Measurements from ENCODE around the gene CACNA2D3.
A peak's percentile ranks its signal among the peaks of the same experiment; 100 is the strongest.

Gene CACNA2D3

GRCh38 chr3:54843352-54843751, 721.0 kb downstream of the CACNA2D3 start:
- Histone ChIP-seq H2AFZ (ENCODE audit: low read depth, low read length) (no peak overlapping the region), H3K4me3 (ENCODE audit: low read length) (no peak overlapping the region), H3K4me1 (ENCODE audit: insufficient read depth, low read length) (peaks cover 14% of the 10 kb centered on the region), H3K9me3 (ENCODE audit: low read length) (no peaks in the 10 kb centered on the region), H3K36me3 (ENCODE audit: insufficient read depth, low read length) (no peaks in the 10 kb centered on the region), H3K27me3 (ENCODE audit: insufficient read depth, low read length) (no peaks in the 10 kb centered on the region)

- H3K36me3 ChIP-seq (ENCODE audit: insufficient read depth, low read length): no peaks in the 10 kb centered on the region
- H3K4me3 ChIP-seq (ENCODE audit: low read length): no peak overlapping the region
- no peaks in the 10 kb centered on the region for H3K9me3 ChIP-seq (ENCODE audit: low read length)
- no peaks in the 10 kb centered on the region for H3K27me3 ChIP-seq (ENCODE audit: insufficient read depth, low read length)
- no peak overlapping the region for H2AFZ ChIP-seq (ENCODE audit: low read depth, low read length)
- H3K4me1 ChIP-seq (ENCODE audit: insufficient read depth, low read length): peaks cover 14% of the 10 kb centered on the region
These were observed 721.9 kb downstream of the CACNA2D3 start for GRCh38 chr3:54844211-54844610.

- no peaks in the 10 kb centered on the region for H3K27me3 ChIP-seq (ENCODE audit: insufficient read depth, low read length)
- no peaks in the 10 kb centered on the region for H3K9me3 ChIP-seq (ENCODE audit: low read length)
- H2AFZ ChIP-seq (ENCODE audit: low read depth, low read length): no peak overlapping the region
- no peaks in the 10 kb centered on the region for H3K36me3 ChIP-seq (ENCODE audit: insufficient read depth, low read length)
- peaks cover 14% of the 10 kb centered on the region for H3K4me1 ChIP-seq (ENCODE audit: insufficient read depth, low read length)
- H3K4me3 ChIP-seq (ENCODE audit: low read length): no peak overlapping the region
These were observed 722.7 kb downstream of the CACNA2D3 start for GRCh38 chr3:54845011-54845410.

- Histone ChIP-seq H3K9me3 (ENCODE audit: low read length) (no peaks in the 10 kb centered on the region), H3K27me3 (ENCODE audit: insufficient read depth, low read length) (no peaks in the 10 kb centered on the region), H2AFZ (ENCODE audit: low read depth, low read length) (no peak overlapping the region), H3K36me3 (ENCODE audit: insufficient read depth, low read length) (no peaks in the 10 kb centered on the region), H3K4me3 (ENCODE audit: low read length) (no peak overlapping the region), H3K4me1 (ENCODE audit: insufficient read depth, low read length) (peaks cover 14% of the 10 kb centered on the region)
These were observed 723.2 kb downstream of the CACNA2D3 start for GRCh38 chr3:54845551-54845950.

- no peaks in the 10 kb centered on the region for H3K27me3 ChIP-seq (ENCODE audit: insufficient read depth, low read length)
- H3K4me1 ChIP-seq (ENCODE audit: insufficient read depth, low read length): peaks cover 14% of the 10 kb centered on the region
- no peaks in the 10 kb centered on the region for H3K36me3 ChIP-seq (ENCODE audit: insufficient read depth, low read length)
- no peak overlapping the region for H2AFZ ChIP-seq (ENCODE audit: low read depth, low read length)
- no peak overlapping the region for H3K4me3 ChIP-seq (ENCODE audit: low read length)
- H3K9me3 ChIP-seq (ENCODE audit: low read length): no peaks in the 10 kb centered on the region
These were observed 723.8 kb downstream of the CACNA2D3 start for GRCh38 chr3:54846119-54846518.

- no peak overlapping the region for H3K4me3 ChIP-seq (ENCODE audit: low read length)
- no peak overlapping the region for H2AFZ ChIP-seq (ENCODE audit: low read depth, low read length)
- H3K27me3 ChIP-seq (ENCODE audit: insufficient read depth, low read length): peaks cover 2% of the 10 kb centered on the region
- H3K36me3 ChIP-seq (ENCODE audit: insufficient read depth, low read length): no peaks in the 10 kb centered on the region
- H3K9me3 ChIP-seq (ENCODE audit: low read length): no peaks in the 10 kb centered on the region
- peaks cover 14% of the 10 kb centered on the region for H3K4me1 ChIP-seq (ENCODE audit: insufficient read depth, low read length)
These were observed 725.0 kb downstream of the CACNA2D3 start for GRCh38 chr3:54847361-54847760.

GRCh38 chr3:54849360-54849759, 727.0 kb downstream of the CACNA2D3 start:
- no peaks in the 10 kb centered on the region for H3K9me3 ChIP-seq (ENCODE audit: low read length)
- H2AFZ ChIP-seq (ENCODE audit: low read depth, low read length): no peak overlapping the region
- H3K4me1 ChIP-seq (ENCODE audit: insufficient read depth, low read length): peaks cover 17% of the 10 kb centered on the region
- H3K36me3 ChIP-seq (ENCODE audit: insufficient read depth, low read length): no peaks in the 10 kb centered on the region
- peaks cover 3% of the 10 kb centered on the region for H3K27me3 ChIP-seq (ENCODE audit: insufficient read depth, low read length)
- H3K4me3 ChIP-seq (ENCODE audit: low read length): no peak overlapping the region

- Histone ChIP-seq H2AFZ (ENCODE audit: low read depth, low read length) (no peak overlapping the region), H3K9me3 (ENCODE audit: low read length) (no peaks in the 10 kb centered on the region), H3K4me3 (ENCODE audit: low read length) (no peak overlapping the region), H3K36me3 (ENCODE audit: insufficient read depth, low read length) (no peaks in the 10 kb centered on the region), H3K27me3 (ENCODE audit: insufficient read depth, low read length) (peaks cover 3% of the 10 kb centered on the region), H3K4me1 (ENCODE audit: insufficient read depth, low read length) (peaks cover 7% of the 10 kb centered on the region)
These were observed 728.2 kb downstream of the CACNA2D3 start for GRCh38 chr3:54850484-54851018.

GRCh38 chr3:54853573-54854404, 731.4 kb downstream of the CACNA2D3 start:
- H3K4me3 ChIP-seq (ENCODE audit: low read length): no peak overlapping the region
- H3K36me3 ChIP-seq (ENCODE audit: insufficient read depth, low read length): no peaks in the 10 kb centered on the region
- H3K9me3 ChIP-seq (ENCODE audit: low read length): no peaks in the 10 kb centered on the region
- H3K4me1 ChIP-seq (ENCODE audit: insufficient read depth, low read length): peaks cover 3% of the 10 kb centered on the region
- H3K27me3 ChIP-seq (ENCODE audit: insufficient read depth, low read length): peaks cover 3% of the 10 kb centered on the region
- peak overlapping the region; percentile 63 for H2AFZ ChIP-seq (ENCODE audit: low read depth, low read length)

- Histone ChIP-seq H3K4me1 (ENCODE audit: insufficient read depth, low read length) (peaks cover 3% of the 10 kb centered on the region), H3K4me3 (ENCODE audit: low read length) (no peak overlapping the region), H2AFZ (ENCODE audit: low read depth, low read length) (no peak overlapping the region), H3K36me3 (ENCODE audit: insufficient read depth, low read length) (no peaks in the 10 kb centered on the region), H3K9me3 (ENCODE audit: low read length) (no peaks in the 10 kb centered on the region), H3K27me3 (ENCODE audit: insufficient read depth, low read length) (peaks cover 3% of the 10 kb centered on the region)
These were observed 733.9 kb downstream of the CACNA2D3 start for GRCh38 chr3:54856271-54856670.

- H2AFZ ChIP-seq (ENCODE audit: low read depth, low read length): no peak overlapping the region
- H3K4me3 ChIP-seq (ENCODE audit: low read length): no peak overlapping the region
These were observed 735.0 kb downstream of the CACNA2D3 start for GRCh38 chr3:54857343-54857742.

GRCh38 chr3:54858093-54858785, 735.9 kb downstream of the CACNA2D3 start:
- Histone ChIP-seq H2AFZ (ENCODE audit: low read depth, low read length) (no peak overlapping the region), H3K27me3 (ENCODE audit: insufficient read depth, low read length) (no peaks in the 10 kb centered on the region), H3K4me1 (ENCODE audit: insufficient read depth, low read length) (peaks cover 5% of the 10 kb centered on the region), H3K9me3 (ENCODE audit: low read length) (no peaks in the 10 kb centered on the region), H3K4me3 (ENCODE audit: low read length) (no peak overlapping the region), H3K36me3 (ENCODE audit: insufficient read depth, low read length) (no peaks in the 10 kb centered on the region)

More at GRCh38 chr3:54857343-54857742, 735.0 kb downstream of the CACNA2D3 start:
- H3K4me1 ChIP-seq (ENCODE audit: insufficient read depth, low read length): peaks cover 3% of the 10 kb centered on the region
- H3K9me3 ChIP-seq (ENCODE audit: low read length): no peaks in the 10 kb centered on the region
- peaks cover 1% of the 10 kb centered on the region for H3K27me3 ChIP-seq (ENCODE audit: insufficient read depth, low read length)
- no peaks in the 10 kb centered on the region for H3K36me3 ChIP-seq (ENCODE audit: insufficient read depth, low read length)

GRCh38 chr3:54859184-54859583, 736.8 kb downstream of the CACNA2D3 start:
- Histone ChIP-seq H3K4me1 (ENCODE audit: insufficient read depth, low read length) (peaks cover 10% of the 10 kb centered on the region), H2AFZ (ENCODE audit: low read depth, low read length) (no peak overlapping the region), H3K9me3 (ENCODE audit: low read length) (no peaks in the 10 kb centered on the region), H3K36me3 (ENCODE audit: insufficient read depth, low read length) (no peaks in the 10 kb centered on the region), H3K27me3 (ENCODE audit: insufficient read depth, low read length) (no peaks in the 10 kb centered on the region), H3K4me3 (ENCODE audit: low read length) (no peak overlapping the region)
